NCI-H1436 (cell line): ENCODE measurements around the gene TSPAN18.

Source experiments
- DNase-seq: peaks from one replicate; lab custom pipeline; 2025; lab: John Stamatoyannopoulos, UW

Gene TSPAN18

GRCh38 chr11:44797051-44797450 is 70.3 kb downstream of the TSPAN18 start:
- no peak for DNase-seq

- no peak for DNase-seq
Measured at GRCh38 chr11:44797886-44798606, 71.3 kb downstream of the TSPAN18 start.

- DNase-seq, result no peak
Measured at GRCh38 chr11:44798607-44798972, 71.8 kb downstream of the TSPAN18 start.

- no peak for DNase-seq
Measured at GRCh38 chr11:44799012-44799411, 72.2 kb downstream of the TSPAN18 start.

GRCh38 chr11:44802347-44802746 is 75.6 kb downstream of the TSPAN18 start:
- no peak for DNase-seq

- no peak for DNase-seq
Measured at GRCh38 chr11:44803009-44803408, 76.2 kb downstream of the TSPAN18 start.

- no peak for DNase-seq
Measured at GRCh38 chr11:44804449-44805437, 78.0 kb downstream of the TSPAN18 start.

- DNase-seq, result no peak
Measured at GRCh38 chr11:44805596-44805995, 78.8 kb downstream of the TSPAN18 start.

GRCh38 chr11:44808053-44808753 is 81.4 kb downstream of the TSPAN18 start:
- DNase-seq, result no peak

GRCh38 chr11:44809283-44809682 is 82.5 kb downstream of the TSPAN18 start:
- no peak for DNase-seq

GRCh38 chr11:44811841-44812448 is 85.2 kb downstream of the TSPAN18 start:
- DNase-seq, result no peak

- no peak for DNase-seq
Measured at GRCh38 chr11:44812971-44813370, 86.2 kb downstream of the TSPAN18 start.

- no peak for DNase-seq
Measured at GRCh38 chr11:44813401-44813800, 86.6 kb downstream of the TSPAN18 start.

- no peak for DNase-seq
Measured at GRCh38 chr11:44814881-44815592, 88.3 kb downstream of the TSPAN18 start.

GRCh38 chr11:44815917-44816456 is 89.2 kb downstream of the TSPAN18 start:
- no peak for DNase-seq

GRCh38 chr11:44816761-44817160 is 90.0 kb downstream of the TSPAN18 start:
- DNase-seq, result no peak

- DNase-seq, result no peak
Measured at GRCh38 chr11:44817207-44817949, 90.6 kb downstream of the TSPAN18 start.

- no peak for DNase-seq
Measured at GRCh38 chr11:44818110-44818509, 91.3 kb downstream of the TSPAN18 start.

- no peak for DNase-seq
Measured at GRCh38 chr11:44819346-44819745, 92.6 kb downstream of the TSPAN18 start.

- no peak for DNase-seq
Measured at GRCh38 chr11:44822369-44822768, 95.6 kb downstream of the TSPAN18 start.
